ENCODE results near the gene UNC13B.

UNC13B gene

GRCh38 chr9:35431467-35431866 lies 269.7 kb downstream of the UNC13B start:
- no peak for DNase-seq (ENCODE audit: low spot score)

GRCh38 chr9:35432076-35432475 lies 270.3 kb downstream of the UNC13B start:
- DNase-seq (ENCODE audit: low spot score), result no peak

GRCh38 chr9:35436933-35437332 lies 275.1 kb downstream of the UNC13B start:
- DNase-seq (ENCODE audit: low spot score), result no peak

- DNase-seq (ENCODE audit: low spot score), result no peak
Observed at GRCh38 chr9:35446012-35446411, 284.2 kb downstream of the UNC13B start.

- no peak for DNase-seq (ENCODE audit: low spot score)
Observed at GRCh38 chr9:35448496-35448895, 286.7 kb downstream of the UNC13B start.

- no peak for DNase-seq (ENCODE audit: low spot score)
Observed at GRCh38 chr9:35452481-35452880, 290.7 kb downstream of the UNC13B start.

- no peak for DNase-seq (ENCODE audit: low spot score)
Observed at GRCh38 chr9:35453786-35454185, 292.0 kb downstream of the UNC13B start.
